Measurements from ENCODE around the gene G0S2. TPM values are rescaled to one million over a fixed set of nuclear protein-coding genes. Genes with fewer than 3 reads are reported as not detected.

Gene G0S2
- total and polyA plus RNA-seq, 9 of the 15 experiments (the other 6 are each of a cell fraction or from before 2014, with no cell fraction given), result 0.18 to 65.6 (median 11.4) TPM

GRCh38 chr1:209672705-209673630 is 2.2 kb upstream of the G0S2 start (continued):
- TF ChIP-seq RREB1 (CRISPR knock-in tag; IDR thresholded peaks at IDR 0.05) (0 out of 2 replicates have a peak, but pooled peaks have one; percentile 11), BRF2 (IDR thresholded peaks at IDR 0.05; ENCODE audit: borderline replicate concordance, insufficient read depth, insufficient read length) (no peak), ZNF766 (CRISPR knock-in tag; conservative IDR thresholded peaks at IDR 0.05) (no peak), KDM1A (IDR thresholded peaks at IDR 0.05) (no peak), YY1 (IDR thresholded peaks at IDR 0.05; ENCODE audit: borderline replicate concordance in 1 of 3, control insufficient read depth in 1 of 3, extremely low read depth in 1 of 3, insufficient read depth in 3 of 3, insufficient read length in 1 of 3, insufficient replicate concordance in 2 of 3, low read depth in 1 of 3, low read length in 2 of 3) (no peak), NRF1 (conservative IDR thresholded peaks at IDR 0.05 in 1 of 2, IDR thresholded peaks at IDR 0.05 in 1 of 2) (0 out of 4 replicates have a peak, but pooled peaks of 1 of the 2 experiments have one; percentile 25), ZNF253 (CRISPR knock-in tag; conservative IDR thresholded peaks at IDR 0.05) (no peak), HDAC1 (IDR thresholded peaks at IDR 0.05) (no peak)

Data from K562 (cell line).